ENCODE measurements around the gene DAP. TPM values are rescaled to one million over a fixed set of nuclear protein-coding genes. Genes with fewer than 3 reads are reported as not detected.
A peak's percentile ranks its signal among the peaks of the same experiment; 100 is the strongest.

Gene DAP
- total and polyA plus RNA-seq, 2 of the 13 experiments (the other 11 are each of a cell fraction or from before 2014, with no cell fraction given): 22.0 to 57.5 TPM

- FAIRE-seq (no peak), DNase-seq (ENCODE audit: low spot score) (no peak), ATAC-seq (peak; percentile 50; the same call in 2 of the 3 replicates)
- H3K36me3 ChIP-seq (replicated peaks in 1 of 2; ENCODE audit: control insufficient read depth in 1 of 2, insufficient read depth in 2 of 2, low read length in 2 of 2): no peaks in the 10 kb centered on the region
- BruUV-seq (replicated peaks): no TSS peak
- H3K79me2 ChIP-seq (ENCODE audit: insufficient read depth, low read length): no peaks in the 10 kb centered on the region
- no peak overlapping the region for H3K4me2 ChIP-seq (ENCODE audit: low read depth, low read length)
- H3K27ac ChIP-seq (ENCODE audit: extremely low read length, insufficient read depth, low read length): no peak overlapping the region
- H3K9me3 ChIP-seq (ENCODE audit: low read length): no peaks in the 10 kb centered on the region
- no peaks in the 10 kb centered on the region for H3K4me1 ChIP-seq (ENCODE audit: insufficient read depth, low read length)
- H3K9ac ChIP-seq (ENCODE audit: insufficient read depth, low read depth, low read length): no peak overlapping the region
- ChIA-PET CTCF (ENCODE audit: low intra/inter-chr PET ratio, low total read pairs) (no interaction called here), POLR2A (no interaction called here)
- no peak overlapping the region for H2AFZ ChIP-seq (ENCODE audit: low read length)
- in situ Hi-C loops (cut with HindIII; ENCODE audit: extremely low pct_ligation_motif_present, low pct_unique_long_range_greater_than_20kb): no loop called here
- no peak overlapping the region for H3K4me3 ChIP-seq (replicated peaks in 1 of 3; ENCODE audit: insufficient read depth in 1 of 3, low read depth in 2 of 3, low read length in 3 of 3)
- WGBS (ENCODE audit: low lambda C conversion rate): 78% methylated on average over 8 of the region's 9 CpGs
- H3K27me3 ChIP-seq (ENCODE audit: control insufficient read depth in 1 of 2, insufficient read depth in 2 of 2, low read length in 2 of 2): no peaks in the 10 kb centered on the region
- no peaks in the 10 kb centered on the region for H4K20me1 ChIP-seq (ENCODE audit: insufficient read depth, low read length)
- intact Hi-C loops (cut with micrococcal nuclease; ENCODE audit: unreplicated experiment): no loop called here
- TF ChIP-seq ARID2 (CRISPR knock-in tag; IDR thresholded peaks at IDR 0.05; ENCODE audit: borderline replicate concordance) (no peak), STAG1 (CRISPR knock-in tag; IDR thresholded peaks at IDR 0.05) (peak; percentile 25; the same call in 1 of the 2 replicates), TERF1 (CRISPR knock-in tag; IDR thresholded peaks at IDR 0.05) (no peak), CC2D1A (CRISPR knock-in tag; IDR thresholded peaks at IDR 0.05) (no peak), CTCF (CRISPR knock-in tag; IDR thresholded peaks at IDR 0.05) (peak; percentile 23; the same call in 1 of the 2 replicates), ZKSCAN5 (CRISPR knock-in tag; IDR thresholded peaks at IDR 0.05) (no peak), RFXANK (CRISPR knock-in tag; IDR thresholded peaks at IDR 0.05) (no peak), ZNF460 (CRISPR knock-in tag; IDR thresholded peaks at IDR 0.05; ENCODE audit: borderline replicate concordance) (no peak), ZNF407 (CRISPR knock-in tag; IDR thresholded peaks at IDR 0.05; ENCODE audit: not compliant biosample characterization) (no peak), TEF (CRISPR knock-in tag; IDR thresholded peaks at IDR 0.05) (no peak)
Observed at GRCh38 chr5:10801931-10802666, 41.1 kb upstream of the DAP start.

Measured in HepG2 (cell line).